Endothelial cell of umbilical vein (primary cell): ENCODE measurements around the gene BRI3. TPM values are rescaled to one million over a fixed set of nuclear protein-coding genes. Genes with fewer than 3 reads are reported as not detected.

ENCODE experiments used
- BruUV-seq: library from RNA; stranded (reverse); fragments of 400-500 nt; replicated peaks from 2 replicates; lab custom pipeline; 2021; lab: Mats Ljungman, UMichigan
- CTCF ChIA-PET: fragments of 300-600, 350-600 bp; sonication (Branson Sonifier 250); formaldehyde crosslinking; loops from one replicate; lab custom pipeline; 2021; ENCODE audit warnings: antibody characterized with exemption, inconsistent platforms; lab: Charles Lee
- POLR2A ChIA-PET: fragments of 300-600, 350-600 bp; sonication (Branson Sonifier 250); formaldehyde crosslinking; loops from one replicate; lab custom pipeline; 2021; ENCODE audit warnings: antibody characterized with exemption, inconsistent platforms; lab: Charles Lee
- DNase-seq: peaks from one replicate; pipeline ENCODE4 v3.0.0-alpha.2; 2011; ENCODE audit warnings: low read depth, low spot score
- FAIRE-seq: peaks from 2 replicates; lab custom pipeline; 2011; peaks lifted over from hg19 to GRCh38; lab: Jason Lieb, UNC
- H2AFZ ChIP-seq: 2 replicates; pipeline ENCODE4 v1.6.0; 2012; ENCODE audit warnings: low read depth, low read length, control low read depth, inconsistent platforms
- H3K27ac ChIP-seq: 2 replicates; pipeline ENCODE4 v1.5.1; 2011; ENCODE audit warnings: low read depth, mild to moderate bottlenecking, control low read depth, low read length, moderate library complexity; ENCODE audit not compliant: insufficient read depth
- H3K27me3 ChIP-seq, 2 experiments: 2 replicates each; pipeline versions ENCODE4 v1.6.0 to v1.6.1; 2011; ENCODE audit warnings: low read length in 2 of 2, mixed read lengths in 1 of 2; ENCODE audit not compliant: control insufficient read depth in 2 of 2, insufficient read depth in 2 of 2
- H3K36me3 ChIP-seq, 2 experiments: 2 replicates in 1 of 2; 3 replicates in 1 of 2; pipeline ENCODE4 v1.5.1; 2011; ENCODE audit warnings: low read length in 2 of 2, mild to moderate bottlenecking in 1 of 2, moderate library complexity in 1 of 2; ENCODE audit not compliant: control insufficient read depth in 2 of 2, insufficient read depth in 2 of 2; ENCODE audit errors: extremely low read depth in 1 of 2
- H3K4me1 ChIP-seq: 3 replicates; pipeline ENCODE4 v1.5.1; 2011; ENCODE audit warnings: mild to moderate bottlenecking, low read length; ENCODE audit not compliant: control insufficient read depth, insufficient read depth; ENCODE audit errors: extremely low read depth
- H3K4me2 ChIP-seq: 2 replicates; pipeline ENCODE4 v1.6.1; 2011; ENCODE audit warnings: low read length, control low read depth, mixed read lengths; ENCODE audit not compliant: insufficient read depth
- H3K4me3 ChIP-seq, 3 experiments: fragments of 200-600 bp in 1 of 3; sonication (generic), shearing (Covaris generic) in 1 of 3; replicated peaks in 1 of 3; 2 replicates each; pipeline ENCODE4 v1.5.1; 2011 to 2016; ENCODE audit warnings: control low read depth in 3 of 3, low read length in 3 of 3, mild to moderate bottlenecking in 2 of 3, inconsistent platforms in 1 of 3, low read depth in 1 of 3, moderate library complexity in 1 of 3; ENCODE audit not compliant: insufficient read depth in 1 of 3
- H3K79me2 ChIP-seq: 2 replicates; pipeline ENCODE4 v1.6.0; 2012; ENCODE audit warnings: low read length, inconsistent platforms; ENCODE audit not compliant: control insufficient read depth, insufficient read depth
- H3K9ac ChIP-seq: replicated peaks from 2 replicates; pipeline ENCODE3; 2011; ENCODE audit warnings: low read length, control low read depth; ENCODE audit not compliant: insufficient read depth; ENCODE audit errors: extremely low read depth
- H3K9me1 ChIP-seq: replicated peaks from 3 replicates; pipeline ENCODE4 v1.6.0; 2011; ENCODE audit warnings: mild to moderate bottlenecking, low read length; ENCODE audit not compliant: control insufficient read depth, insufficient read depth; ENCODE audit errors: extremely low read depth
- H3K9me3 ChIP-seq: replicated peaks from 2 replicates; pipeline ENCODE4 v1.5.1; 2012; ENCODE audit warnings: low read length, inconsistent platforms; ENCODE audit not compliant: control insufficient read depth, insufficient read depth
- H4K20me1 ChIP-seq: replicated peaks from 2 replicates; pipeline ENCODE3; 2011; ENCODE audit warnings: mild to moderate bottlenecking, low read length; ENCODE audit not compliant: control insufficient read depth, insufficient read depth; ENCODE audit errors: extremely low read depth
- CTCF ChIP-seq, 2 donors: IDR thresholded peaks; 1 replicate in 1 of 2; 2 replicates in 1 of 2; pipeline ENCODE4 v1.5.1; 2011; ENCODE audit warnings: low read length in 2 of 2, mild to moderate bottlenecking in 2 of 2, moderate library complexity in 2 of 2, control low read depth in 1 of 2, inconsistent platforms in 1 of 2, low read depth in 1 of 2; ENCODE audit not compliant: insufficient read depth in 1 of 2; ENCODE audit errors: extremely low read depth in 1 of 2
- EZH2 ChIP-seq: IDR thresholded peaks from 2 replicates; pipeline ENCODE4 v1.6.1; 2012; ENCODE audit warnings: borderline replicate concordance, low read depth, mild to moderate bottlenecking, moderate library complexity, low read length, inconsistent platforms; ENCODE audit not compliant: severe bottlenecking
- FOS ChIP-seq: IDR thresholded peaks from 2 replicates; pipeline ENCODE4 v1.6.1; 2011; ENCODE audit warnings: mild to moderate bottlenecking, low read length, moderate library complexity, borderline replicate concordance; ENCODE audit not compliant: insufficient read depth
- JUN ChIP-seq: IDR thresholded peaks from 2 replicates; pipeline ENCODE4 v1.6.1; 2011; ENCODE audit warnings: borderline replicate concordance, low read depth; ENCODE audit not compliant: insufficient read length, insufficient read depth
- MAX ChIP-seq: IDR thresholded peaks from 2 replicates; pipeline ENCODE4 v1.6.1; 2011; ENCODE audit not compliant: insufficient read depth, insufficient read length
- MYC ChIP-seq: IDR thresholded peaks from one replicate; pipeline ENCODE4 v1.6.1; 2011; ENCODE audit warnings: mild to moderate bottlenecking, low read depth, low read length
- POLR2A ChIP-seq: IDR thresholded peaks from 2 replicates; pipeline ENCODE4 v1.6.1; 2012; ENCODE audit warnings: low read depth, mild to moderate bottlenecking, control low read depth, low read length
- POLR2AphosphoS5 ChIP-seq: IDR thresholded peaks from 2 replicates; pipeline ENCODE4 v1.6.1; 2012; ENCODE audit warnings: low read depth, mild to moderate bottlenecking, control low read depth, low read length, moderate library complexity; ENCODE audit not compliant: insufficient read depth
- dilution Hi-C: fragments of 300-500 bp; cut with MboI; formaldehyde crosslinking; loops from one replicate; pipeline ENCODE4 v1.15.0; 2019; ENCODE audit warnings: low sequenced_read_pairs; ENCODE audit not compliant: extremely low pct_ligation_motif_present
- intact Hi-C: fragments of 100-400 bp; cut with micrococcal nuclease; formaldehyde crosslinking; loops from one replicate; pipeline ENCODE4 v1.10.0; 2022
- polyA plus RNA-seq, 4 experiments: library from polyadenylated mRNA; depleted of rRNA in 3 of 4; stranded (reverse) in 3 of 4; unstranded in 1 of 4; fragments of >200 nt; gene quantifications; 2 replicates each; pipeline versions ENCODE4 v1.2.1 to v1.2.3, GENCODE V29; 2011 to 2012; ENCODE audit warnings: missing spikeins in 1 of 4
- total RNA-seq: library from RNA; stranded (reverse); gene quantifications from 2 replicates; pipeline ENCODE4 v1.2.3, GENCODE V29; 2021

Gene BRI3
- total and polyA plus RNA-seq, 2 donors (not counting 3 experiments of a cell fraction or from before 2014, with no cell fraction given) = 214 to 317 TPM

- Histone ChIP-seq H3K4me3 (no peak overlapping the region), H3K36me3 (peaks cover 8 to 33% of the 10 kb centered on the region in 2 experiments), H3K4me1 (peaks cover 12% of the 10 kb centered on the region), H3K9ac (no peak overlapping the region), H3K27me3 (no peaks in the 10 kb centered on the region), H3K79me2 (peaks cover 5% of the 10 kb centered on the region), H3K9me1 (no peaks in the 10 kb centered on the region), H3K27ac (no peak overlapping the region), H2AFZ (no peak overlapping the region), H4K20me1 (no peaks in the 10 kb centered on the region), H3K4me2 (no peak overlapping the region), H3K9me3 (no peaks in the 10 kb centered on the region)
- BruUV-seq = no TSS peak
- CTCF ChIA-PET = interaction anchor here (0.7 to 1.1 kb wide), 2 partner anchors 13 to 25 kb away, joined by 3 read pairs; no protein-coding TSS in a partner anchor
- intact Hi-C loops = loop anchor here (1.0 kb wide), 3 partner anchors 73 to 220 kb away; partner anchors contain the start of gene LMTK2
- DNase-seq (peak; percentile 54), FAIRE-seq (peak; percentile 73)
- POLR2A ChIA-PET = no interaction called here
- dilution Hi-C loops = no loop called here
- TF ChIP-seq FOS (no peak), POLR2A (no peak), CTCF (IDR thresholded peaks at IDR 0.05; ENCODE audit: extremely low read depth in 1 of 2, insufficient read depth in 1 of 2, low read depth in 1 of 2, low read length in 2 of 2) (peak; percentile 86 to 93)
Measured at GRCh38 chr7:98240961-98241673, 40.4 kb upstream of the BRI3 start.

- no TSS peak for BruUV-seq
- intact Hi-C loops = loop anchor here (1.0 kb wide), 3 partner anchors 73 to 220 kb away; partner anchors contain the start of gene LMTK2
- Histone ChIP-seq H3K9ac (no peak overlapping the region), H3K9me1 (no peaks in the 10 kb centered on the region), H3K9me3 (no peaks in the 10 kb centered on the region), H3K4me3 (no peak overlapping the region), H3K79me2 (peaks cover 5% of the 10 kb centered on the region), H3K27me3 (no peaks in the 10 kb centered on the region), H4K20me1 (no peaks in the 10 kb centered on the region), H3K4me2 (no peak overlapping the region), H3K4me1 (peaks cover 12% of the 10 kb centered on the region), H2AFZ (no peak overlapping the region), H3K36me3 (peaks cover 8 to 30% of the 10 kb centered on the region in 2 experiments), H3K27ac (no peak overlapping the region)
- dilution Hi-C loops = no loop called here
- no peak for DNase-seq
- no peak for TF ChIP-seq JUN
- TF ChIP-seq MAX = no peak
- no peak for TF ChIP-seq POLR2AphosphoS5
- no peak for TF ChIP-seq MYC
- TF ChIP-seq EZH2 = no peak
- no peak for FAIRE-seq
- ChIA-PET POLR2A (no interaction called here), CTCF (interaction anchor here (1.0 to 1.1 kb wide), 2 partner anchors 25 to 221 kb away, joined by 3 to 4 read pairs; no protein-coding TSS in a partner anchor)
Measured at GRCh38 chr7:98241674-98242241, 39.7 kb upstream of the BRI3 start.
